HL-60/S4 (cell line): Measurements from ENCODE around the gene FNBP1L.
"Not testable (repeated sequence)": the region's sequence is repeated elsewhere in the genome, so short reads cannot be mapped to it uniquely, and the experiment has no call there.

ENCODE experiments used
- in situ Hi-C: fragments of 300-500 bp; cut with MboI; formaldehyde crosslinking; loops from 2 replicates; pipeline ENCODE4 v1.14.3; 2022; ENCODE audit warnings: low sequenced_read_pairs

The FNBP1L gene

DNA sequence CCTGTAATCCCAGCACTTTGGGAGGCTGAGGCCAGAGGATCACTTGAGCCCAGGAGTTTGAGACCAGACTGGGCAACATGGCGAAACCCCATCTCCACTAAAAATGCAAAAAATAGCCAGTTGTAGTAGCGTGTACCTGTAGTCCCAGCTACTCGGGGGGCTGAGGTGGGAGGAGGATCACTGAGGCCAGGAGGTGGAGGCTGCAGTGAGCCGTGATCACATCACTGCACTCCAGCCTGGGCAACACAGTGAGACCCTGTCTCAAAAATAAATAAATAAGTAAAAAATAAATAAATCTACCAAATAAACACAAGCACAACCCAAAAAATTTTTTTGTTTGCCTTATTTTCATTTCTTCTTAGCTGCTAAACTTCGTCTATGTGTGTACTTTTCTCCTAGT lies 34.0 kb downstream of the FNBP1L start:
- in situ Hi-C loops = not testable (repeated sequence)

DNA sequence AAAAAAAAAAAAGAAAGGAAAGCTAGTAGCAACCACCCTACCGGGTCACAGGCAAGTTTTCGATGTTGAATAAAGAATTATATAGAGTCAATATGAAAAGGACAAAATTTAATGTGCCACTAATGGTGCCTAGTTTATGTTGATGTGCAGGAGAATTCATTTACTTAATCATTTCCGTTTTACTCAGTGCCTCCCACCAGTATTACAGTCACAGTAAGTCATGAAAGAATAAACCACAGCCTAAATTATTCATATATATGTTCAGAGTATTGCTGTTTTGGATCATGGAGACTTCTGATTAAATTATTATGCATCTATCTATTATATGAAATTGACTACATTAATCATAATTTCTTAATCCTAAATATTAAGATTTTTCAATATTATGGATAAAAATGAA lies 35.3 kb downstream of the FNBP1L start:
- in situ Hi-C loops = no loop called here

DNA sequence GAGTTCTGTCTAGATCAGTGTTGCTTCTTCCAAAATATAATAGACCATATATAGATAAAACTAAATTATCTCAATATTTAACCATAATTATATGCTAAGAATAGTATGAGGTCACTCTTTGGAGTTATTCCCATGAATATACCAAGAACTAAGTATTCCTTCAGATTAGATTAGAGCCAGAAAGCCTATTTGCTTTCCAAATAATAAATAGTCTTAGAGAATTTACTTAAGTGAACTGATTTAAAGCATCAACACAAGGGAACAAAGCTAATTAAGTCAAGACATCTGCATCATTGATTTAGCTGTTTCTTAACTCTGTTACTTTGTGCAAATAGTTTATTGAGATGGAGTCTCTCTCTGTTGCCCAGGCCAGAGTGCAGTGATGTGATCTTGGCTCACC lies 35.7 kb downstream of the FNBP1L start:
- in situ Hi-C loops = no loop called here

DNA sequence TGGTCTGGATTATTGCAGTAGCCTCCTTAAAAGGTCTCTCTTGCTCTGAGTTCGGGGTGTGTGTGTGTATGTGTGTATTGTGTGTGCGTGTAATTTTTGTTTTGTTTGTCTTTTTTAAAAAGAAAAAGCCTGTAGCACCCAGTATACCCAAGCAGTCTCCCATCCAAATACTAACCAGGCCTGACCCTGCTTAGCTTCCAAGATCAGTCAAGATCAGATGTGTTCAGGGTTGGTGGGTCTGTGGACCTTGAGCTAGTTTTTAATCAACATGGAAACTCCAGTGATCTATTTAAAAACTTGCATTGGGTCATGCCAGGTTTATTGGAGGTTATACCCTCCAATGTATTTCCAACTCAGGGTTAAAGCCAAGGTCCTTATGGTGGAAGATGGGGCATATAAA lies 40.3 kb downstream of the FNBP1L start:
- in situ Hi-C loops = no loop called here

DNA sequence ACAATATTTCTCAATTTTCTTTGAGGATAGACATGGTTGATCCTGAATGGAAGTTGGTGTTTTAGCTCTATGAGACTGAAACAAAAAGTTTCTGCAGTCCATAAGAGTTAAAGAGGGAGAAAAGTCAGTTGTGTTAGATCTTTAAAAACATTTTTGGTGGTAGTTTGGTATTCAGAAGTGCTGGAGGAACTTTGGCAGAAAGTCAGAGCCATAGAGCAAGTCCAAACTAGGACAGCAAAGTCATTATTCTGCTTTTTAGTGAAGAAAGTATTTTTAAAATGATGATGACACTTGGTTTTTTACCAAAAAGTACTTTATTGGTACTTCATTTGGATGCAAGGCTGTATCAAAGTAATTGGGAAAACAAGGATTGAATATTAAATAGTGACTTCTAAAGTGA lies 41.8 kb downstream of the FNBP1L start:
- in situ Hi-C loops = no loop called here

DNA sequence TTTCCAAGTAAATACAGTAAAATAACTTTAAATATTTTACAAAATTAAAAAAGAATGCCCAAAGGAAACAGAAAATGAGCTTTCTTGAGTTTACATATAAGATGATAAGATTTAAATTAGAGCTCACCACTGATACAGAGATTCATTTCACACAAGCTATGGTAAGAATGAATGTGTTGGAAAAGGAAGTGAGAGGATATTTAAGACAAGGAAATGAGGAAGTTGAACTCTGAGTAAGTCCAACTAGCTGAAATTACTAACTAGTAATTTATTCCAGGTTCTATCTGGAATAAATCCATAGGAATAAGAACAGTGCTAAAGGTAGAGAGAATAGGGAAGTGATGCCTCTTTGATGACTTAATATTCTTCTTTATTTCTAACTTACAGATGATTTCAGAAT lies 42.4 kb downstream of the FNBP1L start:
- in situ Hi-C loops = no loop called here

DNA sequence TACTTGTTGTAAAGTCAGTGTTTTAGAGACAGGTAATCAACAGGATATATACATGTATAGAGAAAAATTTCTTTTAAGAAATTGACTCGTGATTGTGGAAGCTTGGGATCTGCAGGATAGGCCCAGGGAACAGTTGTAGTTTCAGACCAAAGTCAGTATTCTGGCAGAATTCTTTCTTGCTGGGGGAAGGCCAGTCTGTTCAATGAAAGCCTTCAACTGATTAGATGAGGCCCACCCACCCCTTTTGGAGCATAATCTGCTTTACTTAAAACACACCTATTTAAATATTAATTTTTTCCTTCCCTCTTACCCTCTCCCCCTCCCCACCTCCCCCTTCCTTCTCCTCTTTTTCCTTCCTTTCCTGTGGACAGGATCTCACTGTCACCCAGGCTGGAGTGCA lies 48.0 kb downstream of the FNBP1L start:
- in situ Hi-C loops = no loop called here

DNA sequence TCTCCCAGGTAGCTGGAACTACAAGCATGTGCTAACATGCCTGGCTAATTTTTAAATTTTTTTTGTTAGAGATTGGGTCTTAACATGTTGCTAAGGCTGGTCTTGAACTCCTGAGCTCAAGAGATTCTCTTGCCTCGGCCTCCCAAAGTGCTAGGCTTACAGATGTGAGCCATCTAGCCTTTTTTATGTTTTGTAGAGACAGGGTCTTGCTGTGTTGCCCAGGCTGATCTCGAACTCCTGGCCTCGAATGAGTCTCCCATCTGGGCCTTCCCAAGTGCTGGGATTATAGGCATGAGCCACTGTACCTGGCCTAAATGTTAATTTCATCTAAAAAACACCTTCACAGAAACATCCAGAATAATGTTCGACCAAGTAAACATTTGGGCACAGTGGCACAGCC lies 48.6 kb downstream of the FNBP1L start:
- in situ Hi-C loops = no loop called here

DNA sequence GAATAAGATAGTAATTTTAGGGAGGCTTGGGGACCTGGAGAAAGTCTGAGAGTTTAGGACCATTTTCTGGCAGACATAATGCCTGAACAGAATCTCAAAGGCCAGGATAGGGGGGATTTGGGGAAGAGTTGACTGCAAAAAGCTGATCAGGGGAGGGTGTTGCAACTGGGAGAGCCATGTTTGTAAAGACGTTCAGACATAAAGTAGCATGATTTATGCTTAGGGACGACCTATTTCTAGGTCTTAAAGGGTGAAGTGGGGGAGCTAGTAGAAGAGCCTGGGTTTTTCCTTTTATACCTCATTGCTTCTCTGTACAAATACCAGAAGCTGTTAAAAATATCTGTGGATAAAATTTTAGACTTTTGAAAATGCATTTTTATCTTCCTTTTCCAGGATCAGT lies 51.2 kb downstream of the FNBP1L start:
- in situ Hi-C loops = no loop called here

DNA sequence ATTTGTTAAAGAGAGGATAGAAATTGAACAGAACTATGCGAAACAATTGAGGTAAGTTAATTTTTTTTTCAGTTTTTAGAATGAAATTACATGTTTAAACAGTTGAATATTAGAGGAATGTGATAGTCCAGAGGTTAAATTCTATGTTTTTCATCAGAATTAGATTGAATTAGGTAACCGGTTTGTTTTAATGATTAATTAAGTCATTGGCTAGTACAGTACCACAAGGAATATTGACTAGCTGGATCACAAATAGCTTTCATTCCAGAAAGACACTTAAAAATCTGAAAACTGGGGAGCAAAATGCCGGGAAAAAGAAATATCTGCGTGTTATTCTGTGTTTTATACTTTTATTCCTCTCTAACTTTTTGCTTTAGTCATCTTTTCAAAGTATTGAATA lies 51.6 kb downstream of the FNBP1L start:
- in situ Hi-C loops = no loop called here

DNA sequence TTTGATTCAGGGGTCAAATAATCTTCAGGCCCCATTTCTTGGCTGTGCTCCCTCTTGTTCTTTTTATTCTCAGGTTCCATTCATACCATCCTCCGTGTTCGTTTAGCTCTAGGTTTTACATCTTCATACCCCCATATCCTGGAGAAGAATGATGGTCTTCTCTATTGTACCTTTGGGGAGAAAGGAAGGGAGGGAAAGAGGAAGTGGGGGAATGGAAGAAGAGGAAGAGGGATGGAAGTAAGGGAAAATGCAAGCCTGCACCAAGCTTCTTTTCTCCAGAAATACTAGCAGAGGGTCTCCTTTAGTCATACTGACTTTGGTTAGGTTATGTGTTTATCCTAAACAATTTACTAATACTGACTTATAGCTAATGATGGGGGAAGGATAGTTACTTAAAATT lies 52.4 kb downstream of the FNBP1L start:
- in situ Hi-C loops = no loop called here

DNA sequence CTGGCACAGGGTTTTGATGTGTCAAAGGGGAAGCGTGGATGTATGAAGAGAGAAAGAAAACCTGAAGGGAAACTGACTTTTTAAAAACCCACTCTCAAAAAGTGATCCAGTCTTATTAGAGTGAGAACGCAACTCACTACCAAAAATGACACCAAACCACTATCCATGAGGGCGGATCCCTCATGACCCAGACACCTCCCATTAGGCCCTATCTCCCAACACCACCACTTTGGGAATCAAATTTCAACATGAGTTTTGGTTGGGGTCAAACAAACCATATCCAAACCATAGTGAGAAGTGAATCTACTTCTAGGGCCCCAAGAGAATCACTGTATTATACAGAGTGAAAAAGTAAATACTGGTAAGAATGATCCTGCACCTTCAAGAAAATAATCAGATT lies 53.5 kb downstream of the FNBP1L start:
- in situ Hi-C loops = no loop called here

DNA sequence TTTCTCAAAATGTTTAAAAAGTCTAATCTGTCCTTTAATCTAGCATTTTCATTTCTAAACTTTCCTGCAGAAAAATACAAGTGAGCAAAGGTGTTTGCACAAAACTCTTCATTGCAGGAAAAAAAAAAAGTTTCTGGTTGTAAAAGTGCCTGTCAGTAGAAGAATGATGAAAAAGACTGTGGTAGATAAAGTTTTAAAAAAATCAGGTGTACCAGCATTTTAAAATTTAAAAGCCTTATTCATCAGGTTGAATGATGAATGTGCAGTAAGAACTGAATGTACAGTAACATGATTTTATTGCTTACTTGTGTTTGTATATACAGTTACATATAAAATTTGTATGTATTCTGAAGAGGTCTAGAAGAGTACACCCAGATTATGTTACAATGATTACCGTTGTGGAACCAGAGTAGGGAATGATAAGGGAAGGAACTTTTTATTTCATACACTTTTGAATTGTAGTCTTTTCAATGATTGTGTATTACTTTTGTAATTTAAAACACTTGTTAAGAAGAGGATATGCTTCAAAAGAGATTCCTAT lies 54.0 kb downstream of the FNBP1L start:
- in situ Hi-C loops = no loop called here

DNA sequence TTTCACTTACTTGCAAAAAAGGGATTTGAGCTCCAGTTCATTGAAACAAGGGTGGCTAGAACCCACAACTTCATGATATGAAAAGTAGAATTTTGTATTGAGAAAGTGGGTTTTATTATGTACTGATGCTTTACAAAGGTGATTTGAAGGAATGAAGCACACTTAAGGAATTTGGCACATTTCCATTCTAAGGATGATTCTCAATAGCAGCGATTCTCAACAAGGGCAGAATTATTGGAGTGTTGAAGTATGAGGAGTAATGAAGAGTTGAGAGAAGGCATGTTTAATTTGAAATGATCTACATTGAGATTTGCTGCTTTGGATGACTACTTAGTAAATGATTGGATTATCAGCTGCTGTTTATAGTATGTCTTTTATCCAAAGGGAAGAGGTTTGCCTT lies 54.7 kb downstream of the FNBP1L start:
- in situ Hi-C loops = no loop called here

DNA sequence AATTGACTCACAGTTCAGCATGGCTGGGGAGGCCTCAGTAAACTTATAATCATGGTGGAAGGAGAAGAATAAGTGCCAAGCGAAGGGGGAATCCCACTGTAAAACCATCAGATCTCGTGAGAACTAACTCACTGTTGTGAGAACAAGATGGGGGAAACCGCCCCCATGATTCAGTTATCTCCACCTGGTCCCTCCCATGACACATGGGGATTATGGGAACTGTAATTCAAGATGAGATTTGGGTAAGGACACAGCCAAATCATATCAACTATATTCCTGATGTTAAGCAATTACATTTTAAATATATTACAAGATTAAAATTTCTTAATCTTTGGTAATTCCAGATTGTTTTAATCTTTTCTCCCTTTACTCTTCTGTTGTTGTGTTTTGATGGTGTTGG lies 55.2 kb downstream of the FNBP1L start:
- in situ Hi-C loops = no loop called here

DNA sequence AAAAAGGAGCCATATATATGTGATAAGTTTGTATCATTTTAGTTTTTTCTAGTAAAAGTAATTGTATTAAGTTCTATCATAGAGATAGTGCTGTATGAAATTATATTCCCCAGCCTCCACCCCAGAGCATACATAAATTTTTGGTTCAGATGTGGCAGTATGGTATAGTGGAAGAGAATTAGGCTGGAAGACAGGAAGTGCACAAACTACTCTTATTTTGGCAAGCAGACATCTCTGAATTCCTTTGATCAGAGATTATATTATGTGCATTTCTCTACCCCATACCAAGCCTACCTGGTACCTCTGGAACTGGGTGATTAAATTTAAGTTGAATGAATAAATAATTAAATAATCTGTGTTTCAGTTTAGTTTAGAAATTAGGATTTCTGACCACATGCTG lies 55.9 kb downstream of the FNBP1L start:
- in situ Hi-C loops = no loop called here

DNA sequence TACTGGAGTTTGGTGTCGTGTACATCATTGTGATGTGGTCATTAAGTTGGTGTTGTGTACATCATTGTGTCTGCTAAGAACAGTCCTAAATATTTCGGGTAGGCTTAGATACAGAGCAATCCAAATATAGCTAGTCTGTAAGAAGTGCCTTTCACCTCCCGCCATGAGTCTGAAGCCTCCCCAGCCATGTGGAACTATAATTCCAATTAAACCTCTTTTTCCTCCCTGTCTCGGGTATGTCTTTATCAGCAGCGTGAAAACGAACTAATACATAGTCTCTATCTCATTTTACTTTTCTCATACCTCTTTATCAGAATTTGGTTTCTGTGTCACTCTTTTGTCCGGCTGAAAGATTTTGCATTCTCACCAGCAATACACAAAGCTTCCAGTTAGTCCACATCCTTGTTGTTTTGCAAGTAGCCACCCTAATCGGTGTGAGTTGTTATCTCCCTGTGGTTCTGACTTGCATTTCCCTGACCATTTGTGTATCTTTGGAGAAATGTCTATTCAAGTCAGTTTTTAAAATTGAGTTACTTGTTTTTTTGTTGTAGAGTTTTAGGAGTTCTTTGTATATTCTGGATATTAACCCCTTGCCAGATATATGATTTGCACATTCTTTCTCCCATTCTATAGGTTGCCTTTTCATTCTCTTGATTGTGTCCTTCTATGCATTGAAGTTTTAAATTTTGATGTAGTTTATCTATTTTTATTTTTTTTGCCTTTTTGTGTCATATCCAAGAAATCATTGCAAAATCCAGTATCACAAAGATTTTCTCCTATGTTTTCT lies 56.5 kb downstream of the FNBP1L start:
- in situ Hi-C loops = no loop called here

DNA sequence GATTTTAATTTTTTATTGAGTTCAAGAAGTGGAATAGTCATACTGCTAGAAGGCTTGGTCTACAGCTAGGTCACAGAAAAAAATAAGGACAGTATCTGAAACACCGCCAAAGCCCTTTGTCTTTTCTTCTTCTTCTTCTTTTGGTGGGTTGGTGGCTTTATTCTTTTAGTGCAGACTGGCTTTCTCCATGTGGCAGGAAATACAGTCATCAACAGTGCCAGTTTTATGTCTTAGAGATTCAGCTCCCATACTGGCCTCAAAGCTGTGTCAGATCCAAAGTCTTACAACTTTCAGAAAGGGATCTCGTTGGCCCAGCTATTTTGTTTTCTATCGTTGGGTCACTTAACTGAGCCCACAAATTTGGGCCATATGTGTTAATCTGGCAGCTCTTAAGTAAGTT lies 58.2 kb downstream of the FNBP1L start:
- in situ Hi-C loops = no loop called here

DNA sequence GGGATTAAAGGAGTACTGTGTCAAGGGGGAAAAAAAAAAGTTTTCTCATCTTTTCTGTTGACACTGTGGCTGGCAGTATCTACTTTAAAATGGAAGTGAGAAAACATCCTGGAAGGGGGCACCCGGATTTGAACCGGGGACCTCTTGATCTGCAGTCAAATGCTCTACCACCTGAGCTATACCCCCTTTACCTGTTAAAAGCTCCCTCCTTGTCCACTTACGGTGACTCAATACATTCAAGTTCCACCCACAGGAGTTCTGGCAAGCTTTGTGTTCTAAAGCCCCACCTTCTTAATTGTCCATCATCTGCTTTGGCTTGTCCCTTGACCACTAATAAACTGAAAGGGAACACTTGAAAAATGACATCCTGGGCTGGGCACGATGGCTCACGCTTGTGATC lies 68.2 kb downstream of the FNBP1L start:
- in situ Hi-C loops = no loop called here

DNA sequence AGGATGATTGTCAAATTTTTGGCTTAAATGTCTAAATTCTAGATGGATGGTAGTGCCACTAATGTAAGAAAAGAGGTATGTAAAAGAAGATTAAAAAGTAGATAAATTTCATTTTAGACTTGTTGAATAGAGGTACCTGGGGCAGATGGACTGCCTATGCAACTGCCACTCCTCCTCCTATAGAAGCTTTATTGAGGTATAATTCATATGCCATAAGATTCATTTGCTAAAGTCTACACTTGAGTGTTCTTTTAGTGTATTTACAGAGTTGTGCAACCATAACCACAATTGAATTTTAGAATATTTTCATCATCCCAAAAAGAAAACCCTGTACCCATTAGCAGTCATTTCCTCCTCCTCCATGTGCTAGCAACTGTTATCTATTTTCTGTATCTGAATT lies 70.6 kb downstream of the FNBP1L start:
- in situ Hi-C loops = no loop called here

DNA sequence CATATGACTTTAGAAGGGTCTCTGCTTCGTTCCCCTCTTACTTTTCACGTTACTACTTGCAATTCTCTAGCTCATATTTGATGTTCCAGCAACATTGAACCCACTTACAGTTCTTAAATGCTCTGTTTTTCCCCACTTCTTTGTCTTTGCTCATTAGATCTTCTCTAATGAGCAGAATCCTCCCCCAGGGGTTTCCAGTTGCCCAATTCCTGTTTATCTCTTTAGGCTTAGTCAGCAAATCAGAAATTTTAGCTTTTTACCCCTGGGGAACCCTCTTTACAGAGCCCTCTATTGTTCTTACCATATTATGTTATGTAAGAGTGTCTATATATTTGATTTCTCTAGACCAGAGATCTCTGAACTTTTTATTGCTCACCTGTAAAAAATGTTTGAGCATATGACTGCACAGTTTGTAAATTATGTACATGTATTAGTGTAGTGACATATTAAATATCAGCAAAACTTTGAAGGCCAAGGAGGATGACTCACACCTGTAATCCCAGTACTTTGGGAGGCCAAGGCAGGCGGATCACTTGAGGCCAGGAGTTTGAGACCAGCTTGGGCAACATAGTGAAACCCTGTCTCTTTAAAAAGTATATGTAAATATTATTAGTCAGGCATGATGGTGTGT lies 71.4 kb downstream of the FNBP1L start:
- in situ Hi-C loops = no loop called here

DNA sequence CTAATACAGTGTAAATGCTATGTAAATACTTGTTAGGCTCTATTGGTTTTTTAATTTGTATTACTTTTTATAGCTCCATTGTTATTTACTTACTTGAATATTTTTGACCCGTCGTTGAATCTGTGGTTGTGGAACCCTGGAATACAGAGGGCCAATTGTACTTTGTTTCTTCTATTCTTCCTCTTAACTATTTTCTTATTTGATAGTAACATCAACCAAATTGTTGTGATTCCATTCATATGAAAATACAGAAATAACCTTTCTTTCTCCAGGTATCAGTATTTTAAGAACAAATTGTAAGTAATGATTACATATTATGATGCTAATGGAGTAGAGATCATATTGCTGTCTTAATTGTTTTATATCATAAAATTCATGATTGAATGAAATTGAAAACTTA lies 73.7 kb downstream of the FNBP1L start:
- in situ Hi-C loops = no loop called here

DNA sequence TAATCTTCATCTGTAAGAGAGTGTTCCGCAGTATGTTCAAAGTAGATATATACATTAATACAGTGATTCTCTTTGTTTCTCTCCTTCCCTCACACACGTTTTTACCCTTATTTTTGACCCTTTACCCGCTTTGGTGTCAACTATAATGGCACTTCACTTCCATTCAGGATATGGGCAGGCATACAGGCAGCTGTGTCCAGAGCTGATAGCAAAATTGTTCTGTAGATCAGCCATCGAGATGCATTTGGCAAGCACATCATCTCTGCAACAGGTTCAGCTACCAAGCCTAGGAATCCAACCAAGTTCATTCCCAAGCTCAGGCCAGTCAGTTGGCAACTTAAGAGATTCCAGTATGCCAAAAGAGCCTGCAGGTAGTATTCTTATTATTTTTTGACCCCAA lies 74.8 kb downstream of the FNBP1L start:
- in situ Hi-C loops = no loop called here
